ENCODE measurements around the gene OR5T1.

OR5T1 gene

DNA sequence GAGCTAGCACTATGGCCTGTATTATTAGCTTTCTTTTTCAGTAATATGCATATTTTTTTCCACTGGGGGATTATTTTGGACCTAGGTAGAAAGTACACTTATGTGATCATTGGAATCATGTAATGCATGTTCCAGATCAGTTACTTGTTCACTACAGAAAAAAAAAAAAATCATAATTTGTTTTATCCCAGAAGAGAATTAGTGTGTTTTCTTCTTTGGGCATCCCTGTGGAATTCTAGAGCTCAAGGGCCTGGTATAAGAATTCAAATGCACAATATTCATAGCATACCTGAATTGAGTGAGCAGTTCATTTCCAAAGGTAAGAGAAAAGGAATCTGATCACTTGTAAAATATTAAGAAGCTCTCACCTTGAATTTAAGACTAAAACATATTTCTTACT is at the start of gene OR5T1:
OR5T1 (plus strand) TSS at position 301 of the 400 bp plus-strand sequence. CDS start 1,485 bp downstream, outside the sequence.
- DNase-seq = no peak

DNA sequence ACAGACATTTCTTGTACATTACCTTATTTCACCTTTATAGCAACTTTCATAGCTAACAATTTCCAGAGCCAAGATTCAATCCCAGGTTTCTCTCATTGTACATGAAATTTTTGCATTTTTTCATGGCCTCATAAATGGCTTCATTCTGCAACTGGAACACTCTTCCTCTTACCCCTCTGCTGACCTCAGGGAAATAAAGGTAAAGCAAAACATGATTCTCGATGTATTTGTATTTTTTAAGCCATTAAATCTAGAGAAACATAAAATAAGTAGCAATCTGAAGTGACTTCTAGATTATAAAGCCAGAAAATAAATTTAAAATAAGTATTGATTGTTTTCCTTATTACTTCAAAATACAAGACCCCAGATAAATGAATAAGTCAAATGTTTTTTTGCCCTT is 39.8 kb upstream of the OR5T1 start, which contains the start of gene OR5T2:
OR5T2 (minus strand) TSS at position 101 of the 400 bp plus-strand sequence. CDS start 1,193 bp downstream, outside the sequence.
- no peak for DNase-seq

DNA sequence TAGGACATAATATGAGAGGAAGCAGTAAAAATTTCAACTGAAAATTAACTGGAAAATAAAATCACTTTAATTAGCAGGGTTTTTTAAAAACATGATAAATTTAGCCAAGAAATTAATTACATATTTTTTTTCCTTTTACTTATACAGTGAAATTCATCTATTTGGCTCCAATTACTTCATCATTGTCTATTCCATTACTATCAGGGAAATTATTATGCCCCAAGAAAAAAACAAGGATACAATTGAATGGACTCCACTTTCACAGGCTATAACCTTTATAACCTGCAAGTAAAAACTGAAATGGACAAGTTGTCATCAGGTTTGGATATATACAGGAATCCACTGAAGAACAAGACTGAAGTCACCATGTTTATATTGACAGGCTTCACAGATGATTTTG is 22.0 kb upstream of the OR5T1 start, which contains the start of gene OR5T3:
OR5T3 (plus strand) TSS at position 301 of the 400 bp plus-strand sequence; CDS start at position 301, 0 bp downstream.
- DNase-seq = no peak

DNA sequence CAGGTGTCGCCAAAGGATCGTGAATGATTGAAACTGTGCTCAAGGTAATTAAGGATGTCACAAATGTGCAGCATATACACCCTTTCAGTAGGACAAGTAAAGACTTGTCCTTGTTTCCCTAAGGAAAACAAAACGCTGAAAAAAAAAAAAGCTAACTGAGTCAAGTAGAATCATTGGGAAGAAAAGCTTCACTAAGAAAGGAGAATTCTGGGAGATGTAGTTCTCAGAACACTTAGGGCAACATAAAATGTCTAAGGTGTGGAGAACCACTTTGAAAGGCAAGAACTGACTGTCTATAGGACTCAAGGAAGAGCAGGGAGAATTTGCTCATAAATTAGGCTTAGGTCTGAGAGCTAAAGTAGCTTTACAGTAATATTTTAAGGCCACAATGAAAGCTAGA is 2.9 kb upstream of the OR5T1 start:
- no peak for DNase-seq

DNA sequence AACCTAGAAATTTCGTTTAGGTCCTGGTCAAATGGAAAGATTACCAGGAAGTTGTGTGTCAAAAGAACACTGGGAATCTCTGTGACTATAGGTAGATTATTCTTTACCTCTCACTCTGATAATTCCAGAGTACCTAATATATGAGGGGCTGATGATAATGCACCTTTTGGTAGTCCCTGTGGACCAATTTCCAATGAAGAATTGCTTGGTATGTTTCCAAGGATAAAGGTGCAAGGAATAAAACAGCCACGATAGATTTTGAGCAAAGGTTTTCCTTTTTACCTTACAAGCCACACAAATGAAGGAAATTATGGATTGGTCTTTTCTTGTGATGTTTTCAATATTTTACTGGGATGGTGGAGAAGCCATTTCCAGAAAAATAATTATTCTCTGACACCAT is 18.2 kb downstream of the OR5T1 start, which contains the start of gene OR8H1:
OR8H1 (minus strand) TSS at position 101 of the 400 bp plus-strand sequence. CDS start 1,192 bp downstream, outside the sequence.
- no peak for DNase-seq

DNA sequence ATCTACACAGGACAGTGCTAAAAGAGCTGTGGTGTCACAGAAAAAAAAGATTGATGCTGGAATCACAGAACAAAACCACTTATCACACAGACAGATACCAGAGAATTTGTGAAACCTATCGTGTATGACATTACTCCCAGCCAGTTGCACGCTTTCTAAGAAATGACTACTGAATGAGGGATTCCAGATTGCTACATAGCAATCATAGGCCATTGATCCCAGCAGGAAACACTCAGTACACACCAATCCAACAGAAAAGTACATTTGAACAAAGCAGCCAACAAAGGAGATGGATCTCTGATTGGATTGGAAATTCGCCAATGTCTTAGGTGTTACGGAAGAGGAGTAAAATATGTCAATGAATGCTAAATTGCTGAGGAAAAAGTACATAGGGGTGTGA is 22.9 kb downstream of the OR5T1 start:
- no peak for DNase-seq

DNA sequence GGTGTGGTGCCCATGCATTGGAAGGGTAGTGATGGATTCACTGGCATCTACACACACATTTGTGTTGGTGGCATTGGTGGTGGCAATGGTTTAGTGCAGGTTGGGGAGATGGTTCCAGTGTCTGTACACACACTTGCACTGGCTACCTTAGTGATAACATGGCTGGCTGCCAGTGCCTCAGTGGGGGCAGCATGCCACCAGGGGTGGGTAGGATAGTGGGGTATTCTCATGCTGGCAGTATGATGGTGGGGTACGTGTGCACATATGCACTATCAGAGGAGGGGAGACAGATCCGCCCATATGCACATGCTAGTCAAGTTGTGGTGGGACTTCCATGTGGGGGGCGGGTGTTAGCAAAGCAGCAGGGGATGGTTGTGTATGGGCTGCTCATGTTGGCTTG is 33.9 kb downstream of the OR5T1 start:
- no peak for DNase-seq

DNA sequence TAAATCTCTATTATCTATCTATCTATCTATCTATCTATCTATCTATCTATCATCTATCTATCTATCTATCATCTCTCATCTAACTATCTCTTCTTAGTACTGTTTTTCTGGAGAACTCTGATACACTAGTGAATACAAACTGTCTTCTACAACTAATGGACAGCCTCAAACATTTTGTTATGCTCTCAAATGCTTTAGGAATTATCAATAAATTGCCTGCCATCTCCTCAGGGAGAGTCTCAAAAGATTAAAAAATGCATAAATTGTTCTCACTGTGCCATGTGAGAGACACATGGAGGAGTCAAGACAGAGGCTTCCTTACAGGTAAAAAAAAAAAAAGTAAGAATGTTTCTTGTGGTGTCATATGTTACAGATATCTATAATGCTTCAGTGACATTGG is 40.9 kb downstream of the OR5T1 start, which contains the start of gene OR8K3:
OR8K3 (plus strand) TSS at position 301 of the 400 bp plus-strand sequence. CDS start 3,163 bp downstream, outside the sequence.
- DNase-seq = no peak

Data from NCI-H1436 treated with DMSO at 0.1 percent for 48 hours (cell line).